Suprapubic skin (tissue), 3 donors: ENCODE results near the gene RBM38.

Experiments used
- CTCF ChIP-seq, 2 donors: fragments of 200-600 bp in 1 of 2; fragments of 450-650 bp in 1 of 2; sonication (generic) in 1 of 2; IDR thresholded peaks; one replicate each; pipeline ENCODE4 v1.5.1; 2016 to 2019; ENCODE audit warnings: antibody characterized with exemption in 2 of 2, mild to moderate bottlenecking in 1 of 2, moderate library complexity in 1 of 2
- POLR2A ChIP-seq, 2 donors: fragments of 450-650 bp; IDR thresholded peaks; one replicate each; pipeline ENCODE4 v1.6.1; 2017; ENCODE audit warnings: antibody characterized with exemption in 2 of 2, mild to moderate bottlenecking in 2 of 2, moderate library complexity in 2 of 2

- TF ChIP-seq CTCF (IDR thresholded peaks at IDR 0.05) (no peak), POLR2A (IDR thresholded peaks at IDR 0.05) (no peak)
Observed at GRCh38 chr20:57379263-57379647, 11.9 kb upstream of the RBM38 start.
